ENCODE results near the gene NOSIP.

NOSIP gene

DNA sequence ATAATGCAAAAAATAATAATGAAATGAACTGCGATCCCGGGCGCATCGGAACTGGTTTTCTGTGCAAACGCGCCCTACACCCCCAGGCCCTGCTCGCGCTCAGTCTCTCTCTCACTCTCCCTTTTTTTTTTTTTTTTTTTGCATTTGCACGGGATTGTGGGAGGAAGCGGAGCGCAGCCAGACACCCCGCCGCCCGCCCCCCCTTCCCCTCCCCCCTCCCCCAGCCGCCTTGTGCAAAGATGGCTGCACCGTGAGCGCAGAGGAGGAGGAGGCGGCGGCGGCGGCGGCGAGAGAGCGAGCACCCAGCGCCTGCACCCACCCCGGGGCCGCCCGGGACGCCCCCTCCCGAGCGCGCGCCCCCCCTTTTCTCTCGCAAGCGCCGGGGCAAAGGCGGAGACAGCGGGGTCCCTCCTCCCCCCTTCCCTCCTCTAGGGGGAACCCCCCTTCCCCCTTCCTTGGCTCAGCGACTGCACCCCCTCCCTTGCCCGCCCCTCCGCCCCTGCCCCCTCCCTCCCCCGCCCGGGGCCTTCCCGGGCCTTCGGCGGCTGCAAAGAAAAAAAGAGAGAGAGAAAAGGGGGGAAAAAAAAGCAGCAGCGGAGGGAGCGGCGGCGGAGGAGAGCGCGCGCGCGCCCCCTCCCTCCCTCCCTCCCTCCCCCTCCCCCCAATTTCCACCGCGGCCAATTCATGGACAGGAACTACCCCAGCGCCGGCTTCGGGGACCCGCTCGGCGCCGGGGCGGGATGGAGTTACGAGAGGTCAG, 10.8 kb upstream of the NOSIP start, which contains the start of gene PRR12:
Gene PRR12 (plus strand): TSS at position 212 of the 760 bp plus-strand sequence. CDS start 473 bp downstream, at position 685.
- peak within 1 kb of the TSS; percentile 93 for H3K4me2 ChIP-seq
- H3K9ac ChIP-seq: peak within 1 kb of the TSS; percentile 84
- no peak within 1 kb of the TSS for H3K4me3 ChIP-seq (IDR thresholded peaks at IDR 0.05; ENCODE audit: insufficient read depth, low read depth, low read length)
- peaks cover 32% of the 10 kb centered on the region for H3K4me1 ChIP-seq (ENCODE audit: low read depth, poor library complexity, severe bottlenecking)
- H3K79me2 ChIP-seq (ENCODE audit: insufficient read depth, low read depth): peaks cover 18% of the 10 kb centered on the region; the same call in 1 of the 2 replicates
- no peaks in the 10 kb centered on the region for H3K36me3 ChIP-seq (ENCODE audit: insufficient read depth)
- TF ChIP-seq, protein P1, sequence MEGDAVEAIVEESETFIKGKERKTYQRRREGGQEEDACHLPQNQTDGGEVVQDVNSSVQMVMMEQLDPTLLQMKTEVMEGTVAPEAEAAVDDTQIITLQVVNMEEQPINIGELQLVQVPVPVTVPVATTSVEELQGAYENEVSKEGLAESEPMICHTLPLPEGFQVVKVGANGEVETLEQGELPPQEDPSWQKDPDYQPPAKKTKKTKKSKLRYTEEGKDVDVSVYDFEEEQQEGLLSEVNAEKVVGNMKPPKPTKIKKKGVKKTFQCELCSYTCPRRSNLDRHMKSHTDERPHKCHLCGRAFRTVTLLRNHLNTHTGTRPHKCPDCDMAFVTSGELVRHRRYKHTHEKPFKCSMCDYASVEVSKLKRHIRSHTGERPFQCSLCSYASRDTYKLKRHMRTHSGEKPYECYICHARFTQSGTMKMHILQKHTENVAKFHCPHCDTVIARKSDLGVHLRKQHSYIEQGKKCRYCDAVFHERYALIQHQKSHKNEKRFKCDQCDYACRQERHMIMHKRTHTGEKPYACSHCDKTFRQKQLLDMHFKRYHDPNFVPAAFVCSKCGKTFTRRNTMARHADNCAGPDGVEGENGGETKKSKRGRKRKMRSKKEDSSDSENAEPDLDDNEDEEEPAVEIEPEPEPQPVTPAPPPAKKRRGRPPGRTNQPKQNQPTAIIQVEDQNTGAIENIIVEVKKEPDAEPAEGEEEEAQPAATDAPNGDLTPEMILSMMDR (conservative IDR thresholded peaks at IDR 0.05; ENCODE audit: low read depth, low read length): no peak
- peak within 1 kb of the TSS; percentile 74 for H3K27ac ChIP-seq
- no peaks in the 10 kb centered on the region for H3K27me3 ChIP-seq (ENCODE audit: insufficient read depth, low read depth)
- no peaks in the 10 kb centered on the region for H4K20me1 ChIP-seq (ENCODE audit: insufficient read depth)
- H2AFZ ChIP-seq (ENCODE audit: low read depth): peak within 1 kb of the TSS; percentile 49

DNA sequence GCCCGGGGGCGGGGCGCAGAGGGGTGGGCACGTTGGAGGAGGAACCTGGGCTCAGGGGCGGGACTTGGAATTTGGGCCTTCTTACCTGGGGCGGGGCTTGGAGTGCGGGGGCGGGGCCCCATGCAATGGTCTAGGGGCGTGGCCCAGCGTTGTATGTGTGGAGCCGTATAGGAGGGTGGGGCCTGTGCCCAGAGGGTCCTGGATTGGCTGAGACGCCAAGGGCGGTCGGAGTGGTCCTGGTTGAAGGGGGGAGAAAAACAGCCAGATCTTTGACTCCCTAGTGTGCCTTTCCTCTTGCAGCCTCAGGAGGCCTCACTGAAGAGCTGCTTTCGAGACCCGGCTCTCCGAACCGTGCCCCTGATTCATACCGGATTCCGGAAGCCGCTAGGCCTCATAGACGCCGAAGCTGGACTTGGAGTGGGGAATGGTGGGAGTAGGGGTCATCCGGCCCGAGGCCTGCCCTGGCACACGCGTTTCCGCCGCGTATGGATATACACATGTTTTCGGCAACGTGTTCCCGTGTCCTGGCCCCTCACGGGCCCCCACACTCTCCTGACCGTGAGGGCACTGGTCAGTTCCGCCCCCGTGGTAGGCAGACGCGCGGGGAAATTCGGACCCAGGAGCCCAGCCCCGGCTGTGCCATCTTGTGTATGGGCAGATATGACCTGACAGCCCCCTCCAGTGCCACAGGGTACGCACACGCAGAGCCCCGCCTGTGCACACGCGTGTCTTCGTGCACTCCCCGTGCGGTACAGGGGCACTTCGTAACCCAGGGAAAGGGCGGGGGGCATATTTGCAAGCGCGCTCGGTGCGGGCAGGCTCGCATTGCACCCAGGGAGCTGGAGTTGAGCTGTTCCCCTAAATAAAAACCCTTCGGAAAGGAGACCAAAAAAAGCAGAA, 10.0 kb upstream of the NOSIP start:
- H3K79me2 ChIP-seq (ENCODE audit: insufficient read depth, low read depth): peaks cover 18% of the 10 kb centered on the region; the same call in 1 of the 2 replicates
- H3K4me1 ChIP-seq (ENCODE audit: low read depth, poor library complexity, severe bottlenecking): peaks cover 32% of the 10 kb centered on the region
- H3K27me3 ChIP-seq (ENCODE audit: insufficient read depth, low read depth): no peaks in the 10 kb centered on the region
- H3K4me3 ChIP-seq (IDR thresholded peaks at IDR 0.05; ENCODE audit: insufficient read depth, low read depth, low read length): no peak overlapping the region
- H2AFZ ChIP-seq (ENCODE audit: low read depth): peak overlapping the region; percentile 49
- no peaks in the 10 kb centered on the region for H3K36me3 ChIP-seq (ENCODE audit: insufficient read depth)
- TF ChIP-seq, protein P1 (conservative IDR thresholded peaks at IDR 0.05; ENCODE audit: low read depth, low read length): no peak
- H3K4me2 ChIP-seq: peak overlapping the region; percentile 93
- peak overlapping the region; percentile 73 for H3K27ac ChIP-seq
- H3K9ac ChIP-seq: peak overlapping the region; percentile 84
- no peaks in the 10 kb centered on the region for H4K20me1 ChIP-seq (ENCODE audit: insufficient read depth)

DNA sequence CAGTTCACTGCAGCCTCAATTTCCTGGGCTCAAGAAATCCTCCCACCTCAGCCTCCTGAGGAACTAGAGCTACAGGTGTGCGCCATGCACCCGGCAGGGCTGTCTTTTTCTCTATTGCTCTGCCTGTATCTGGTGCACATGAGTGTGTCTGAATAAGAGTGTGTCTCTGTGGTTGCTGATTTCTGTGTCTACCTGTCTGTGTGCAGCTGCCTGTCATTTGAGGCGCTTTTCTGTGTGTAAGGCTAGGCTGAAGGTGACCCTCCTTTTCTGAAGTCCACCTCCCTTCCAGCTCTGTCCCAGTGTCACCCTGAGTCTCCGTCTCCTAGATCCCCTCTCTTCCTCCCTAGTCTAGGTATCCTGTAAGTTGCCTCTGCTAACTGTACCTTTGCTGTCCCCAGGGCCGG, 9.1 kb upstream of the NOSIP start:
- H2AFZ ChIP-seq (ENCODE audit: low read depth): no peak overlapping the region
- peaks cover 32% of the 10 kb centered on the region for H3K4me1 ChIP-seq (ENCODE audit: low read depth, poor library complexity, severe bottlenecking)
- no peaks in the 10 kb centered on the region for H3K36me3 ChIP-seq (ENCODE audit: insufficient read depth)
- H3K4me3 ChIP-seq (IDR thresholded peaks at IDR 0.05; ENCODE audit: insufficient read depth, low read depth, low read length): no peak overlapping the region
- no peak overlapping the region for H3K9ac ChIP-seq
- TF ChIP-seq, protein P1 (conservative IDR thresholded peaks at IDR 0.05; ENCODE audit: low read depth, low read length): no peak
- H3K79me2 ChIP-seq (ENCODE audit: insufficient read depth, low read depth): peaks cover 18% of the 10 kb centered on the region; the same call in 1 of the 2 replicates
- peak overlapping the region; percentile 37; the same call in 1 of the 2 replicates for H3K4me2 ChIP-seq
- H3K27me3 ChIP-seq (ENCODE audit: insufficient read depth, low read depth): no peaks in the 10 kb centered on the region
- H4K20me1 ChIP-seq (ENCODE audit: insufficient read depth): no peaks in the 10 kb centered on the region
- H3K27ac ChIP-seq: no peak overlapping the region

DNA sequence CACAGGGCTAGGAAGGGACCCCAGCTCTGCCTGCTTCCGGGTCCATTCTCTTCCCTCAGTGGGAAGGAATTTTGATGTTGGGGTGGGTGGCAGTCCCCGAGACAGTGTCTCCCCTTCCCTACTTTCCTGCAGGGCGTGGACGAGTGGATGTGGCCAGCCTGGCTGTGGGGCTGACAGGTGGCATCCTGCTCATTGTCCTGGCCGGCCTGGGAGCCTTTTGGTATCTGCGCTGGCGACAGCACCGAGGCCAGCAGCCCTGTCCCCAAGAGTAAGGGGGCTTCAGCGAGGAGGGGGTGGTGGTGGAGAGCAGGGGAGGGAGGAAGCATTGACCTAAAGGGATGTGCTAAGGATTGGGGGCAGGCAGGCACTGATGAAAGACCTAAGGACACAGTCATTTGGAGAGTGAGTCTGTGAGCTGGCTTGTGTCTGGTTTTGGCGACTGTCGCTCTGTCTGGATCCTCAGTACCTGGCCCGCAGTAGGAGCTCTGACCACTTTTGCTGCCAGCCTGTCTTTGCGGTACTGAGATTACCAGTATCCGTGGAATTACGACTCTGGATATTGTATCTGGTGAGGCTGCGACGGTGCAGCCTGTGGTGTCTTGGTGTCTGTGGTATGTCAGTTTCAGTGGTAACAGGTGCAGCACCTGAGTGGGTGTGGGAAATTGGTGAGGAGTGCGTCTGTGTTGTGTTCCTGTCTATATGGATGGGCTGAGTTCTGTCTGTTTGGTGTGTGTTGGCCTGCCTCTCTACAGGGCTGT, 8.2 kb upstream of the NOSIP start:
- Histone ChIP-seq H3K4me1 (ENCODE audit: low read depth, poor library complexity, severe bottlenecking) (peaks cover 26% of the 10 kb centered on the region), H3K27me3 (ENCODE audit: insufficient read depth, low read depth) (no peaks in the 10 kb centered on the region), H3K27ac (peak overlapping the region; percentile 19; the same call in 1 of the 2 replicates), H3K4me2 (peak overlapping the region; percentile 37), H3K9ac (no peak overlapping the region), H3K4me3 (IDR thresholded peaks at IDR 0.05; ENCODE audit: insufficient read depth, low read depth, low read length) (no peak overlapping the region), H3K79me2 (ENCODE audit: insufficient read depth, low read depth) (peaks cover 18% of the 10 kb centered on the region; the same call in 1 of the 2 replicates), H4K20me1 (ENCODE audit: insufficient read depth) (no peaks in the 10 kb centered on the region), H2AFZ (ENCODE audit: low read depth) (peak overlapping the region; percentile 20; the same call in 1 of the 2 replicates), H3K36me3 (ENCODE audit: insufficient read depth) (no peaks in the 10 kb centered on the region)
- TF ChIP-seq, protein P1 (conservative IDR thresholded peaks at IDR 0.05; ENCODE audit: low read depth, low read length): no peak

All from KMS-11 (cell line).